GM06990 (cell line): ENCODE measurements around the gene RCC2.

Source experiments
- DNase-seq: peaks from one replicate; pipeline ENCODE4 v3.0.0-alpha.2; 2011; ENCODE audit not compliant: insufficient read length; ENCODE audit errors: extremely low read depth
- H3K27me3 ChIP-seq: replicated peaks from 2 replicates; pipeline ENCODE4 v1.6.0; 2011; ENCODE audit warnings: low read length; ENCODE audit not compliant: control insufficient read depth, insufficient read depth
- H3K36me3 ChIP-seq: 2 replicates; pipeline ENCODE4 v1.5.1; 2011; ENCODE audit warnings: low read length; ENCODE audit not compliant: control insufficient read depth, insufficient read depth
- H3K4me3 ChIP-seq: replicated peaks from 2 replicates; pipeline ENCODE4 v1.5.1; 2011; ENCODE audit warnings: low read depth, mild to moderate bottlenecking, control low read depth, low read length
- TF ChIP-seq, protein P1 (sequence below): IDR thresholded peaks from 2 replicates; pipeline ENCODE4 v1.5.1; 2011; ENCODE audit warnings: low read length, control low read depth, mild to moderate bottlenecking, inconsistent platforms; ENCODE audit not compliant: insufficient read depth, poor library complexity, severe bottlenecking

The RCC2 gene

DNA sequence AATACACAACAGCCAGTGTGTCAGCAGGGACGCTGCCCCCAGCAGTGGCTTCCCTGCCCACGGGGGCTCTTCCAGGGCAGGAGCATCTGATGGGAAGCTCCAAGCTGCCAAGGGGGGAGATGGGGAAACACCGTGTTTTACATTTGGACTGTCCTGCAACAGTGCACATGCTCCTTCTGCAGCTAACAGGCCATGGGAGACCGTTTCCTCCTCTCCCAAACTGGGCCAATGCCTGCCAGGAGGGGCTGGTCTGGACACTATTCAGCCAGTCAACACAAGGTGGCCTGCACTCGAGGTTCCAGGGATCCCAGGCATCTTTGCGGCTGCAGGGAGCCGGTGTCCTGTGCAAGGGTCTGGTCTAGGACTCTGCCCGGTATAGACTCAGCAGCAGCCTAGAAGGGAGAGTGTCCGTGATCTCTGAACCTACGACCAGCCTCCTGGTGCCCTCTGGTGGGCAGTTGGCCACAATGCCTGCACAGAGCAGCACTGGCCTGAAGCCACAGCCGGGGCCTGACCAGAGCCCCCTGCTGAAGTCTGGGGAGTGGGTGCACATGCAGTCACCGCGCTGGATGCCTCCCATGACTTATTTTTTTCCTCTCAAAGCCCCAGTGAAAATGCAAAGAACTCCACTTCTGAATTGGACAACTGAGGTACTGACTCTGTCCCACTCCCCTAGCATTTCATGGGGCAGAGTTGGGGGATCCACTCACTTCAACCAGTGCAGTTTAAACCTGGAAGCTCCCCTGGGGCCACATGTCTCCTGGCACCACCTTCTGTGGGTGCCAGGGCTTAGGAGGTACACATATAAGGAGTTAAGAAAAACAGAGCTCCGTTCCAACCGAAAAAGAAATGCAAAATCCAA, 33.3 kb downstream of the RCC2 start:
- Histone ChIP-seq H3K4me3 (no peak overlapping the region), H3K36me3 (peaks cover 26% of the 10 kb centered on the region), H3K27me3 (no peaks in the 10 kb centered on the region)
- no peak for DNase-seq
- TF ChIP-seq, protein P1, sequence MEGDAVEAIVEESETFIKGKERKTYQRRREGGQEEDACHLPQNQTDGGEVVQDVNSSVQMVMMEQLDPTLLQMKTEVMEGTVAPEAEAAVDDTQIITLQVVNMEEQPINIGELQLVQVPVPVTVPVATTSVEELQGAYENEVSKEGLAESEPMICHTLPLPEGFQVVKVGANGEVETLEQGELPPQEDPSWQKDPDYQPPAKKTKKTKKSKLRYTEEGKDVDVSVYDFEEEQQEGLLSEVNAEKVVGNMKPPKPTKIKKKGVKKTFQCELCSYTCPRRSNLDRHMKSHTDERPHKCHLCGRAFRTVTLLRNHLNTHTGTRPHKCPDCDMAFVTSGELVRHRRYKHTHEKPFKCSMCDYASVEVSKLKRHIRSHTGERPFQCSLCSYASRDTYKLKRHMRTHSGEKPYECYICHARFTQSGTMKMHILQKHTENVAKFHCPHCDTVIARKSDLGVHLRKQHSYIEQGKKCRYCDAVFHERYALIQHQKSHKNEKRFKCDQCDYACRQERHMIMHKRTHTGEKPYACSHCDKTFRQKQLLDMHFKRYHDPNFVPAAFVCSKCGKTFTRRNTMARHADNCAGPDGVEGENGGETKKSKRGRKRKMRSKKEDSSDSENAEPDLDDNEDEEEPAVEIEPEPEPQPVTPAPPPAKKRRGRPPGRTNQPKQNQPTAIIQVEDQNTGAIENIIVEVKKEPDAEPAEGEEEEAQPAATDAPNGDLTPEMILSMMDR, result peak; percentile 85

DNA sequence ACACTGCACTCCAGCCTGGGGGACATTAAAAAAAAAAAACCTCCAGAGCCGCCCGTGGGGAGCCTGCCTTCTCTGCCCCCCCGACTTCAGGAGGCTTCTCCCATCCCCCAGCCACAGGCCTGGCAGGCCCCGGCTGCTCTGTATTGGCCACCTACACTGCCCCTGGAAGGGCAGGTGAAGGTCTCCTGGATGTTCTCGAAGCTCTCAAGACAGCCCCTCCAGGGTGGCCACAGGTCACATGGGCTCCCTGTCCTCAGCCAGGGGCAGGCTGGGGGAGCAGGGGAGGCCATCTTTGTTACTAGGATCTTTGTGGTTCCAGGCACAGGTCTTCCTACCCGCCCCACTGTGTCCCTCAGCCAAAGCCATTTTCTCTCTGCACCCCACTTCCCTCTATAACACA, 34.7 kb downstream of the RCC2 start:
- Histone ChIP-seq H3K4me3 (no peak overlapping the region), H3K36me3 (peaks cover 15% of the 10 kb centered on the region), H3K27me3 (no peaks in the 10 kb centered on the region)
- TF ChIP-seq, protein P1, result no peak
- no peak for DNase-seq

DNA sequence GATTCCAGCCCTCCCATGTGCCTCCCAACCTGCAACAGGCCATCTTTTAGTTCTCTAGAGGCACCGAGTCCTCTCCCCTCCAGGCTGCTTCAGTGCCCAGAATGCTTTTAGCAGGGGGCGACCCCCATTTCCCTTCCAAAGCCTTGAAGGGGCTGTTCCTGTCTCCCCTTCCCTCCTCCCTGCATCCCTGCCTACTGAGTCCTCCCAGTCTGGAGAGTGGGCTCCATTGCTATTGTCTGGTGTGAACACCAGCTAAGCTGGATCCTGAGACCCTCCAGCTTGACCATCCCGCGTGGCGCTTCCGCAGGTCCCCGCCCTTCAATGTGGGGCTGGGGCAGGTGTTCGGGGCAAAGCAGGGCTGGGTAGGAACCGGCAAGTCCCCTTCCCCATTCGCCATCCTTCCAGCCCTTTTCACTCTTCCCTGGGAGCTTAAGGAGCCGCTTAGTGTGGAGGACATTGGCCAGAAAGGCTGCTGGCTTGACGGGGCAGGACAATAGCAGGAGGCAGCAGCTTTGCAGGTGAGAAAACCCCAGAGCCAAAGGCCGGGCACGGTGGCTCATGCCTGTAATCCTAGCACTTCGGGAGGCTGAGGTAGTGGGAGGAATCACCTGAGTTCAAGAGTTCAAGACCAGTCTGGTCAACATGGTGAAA, 35.3 kb downstream of the RCC2 start:
- Histone ChIP-seq H3K27me3 (no peaks in the 10 kb centered on the region), H3K4me3 (no peak overlapping the region), H3K36me3 (peaks cover 9% of the 10 kb centered on the region)
- DNase-seq, result no peak
- TF ChIP-seq, protein P1, result no peak

DNA sequence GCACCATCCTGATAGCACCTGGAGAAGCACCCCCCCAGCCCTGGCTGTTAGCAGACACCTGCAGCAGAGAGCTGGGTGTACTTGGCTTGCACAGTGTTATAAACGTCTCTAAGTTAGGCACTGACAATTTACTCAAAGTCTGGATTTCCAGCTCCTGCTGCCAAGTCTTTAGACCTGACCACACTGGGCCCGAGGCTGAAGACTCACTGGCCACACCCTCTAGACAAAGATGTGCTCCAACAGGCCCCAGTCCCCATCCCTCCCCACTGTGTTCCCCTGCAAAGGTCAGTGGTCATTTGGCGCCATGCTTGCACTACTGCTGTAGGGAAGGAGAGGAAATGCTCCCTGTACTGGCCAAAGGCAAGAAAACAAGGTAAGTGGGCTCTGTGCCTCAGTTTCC, 36.4 kb downstream of the RCC2 start:
- Histone ChIP-seq H3K36me3 (peaks cover 4% of the 10 kb centered on the region), H3K27me3 (no peaks in the 10 kb centered on the region), H3K4me3 (no peak overlapping the region)
- no peak for DNase-seq
- TF ChIP-seq, protein P1, result no peak

DNA sequence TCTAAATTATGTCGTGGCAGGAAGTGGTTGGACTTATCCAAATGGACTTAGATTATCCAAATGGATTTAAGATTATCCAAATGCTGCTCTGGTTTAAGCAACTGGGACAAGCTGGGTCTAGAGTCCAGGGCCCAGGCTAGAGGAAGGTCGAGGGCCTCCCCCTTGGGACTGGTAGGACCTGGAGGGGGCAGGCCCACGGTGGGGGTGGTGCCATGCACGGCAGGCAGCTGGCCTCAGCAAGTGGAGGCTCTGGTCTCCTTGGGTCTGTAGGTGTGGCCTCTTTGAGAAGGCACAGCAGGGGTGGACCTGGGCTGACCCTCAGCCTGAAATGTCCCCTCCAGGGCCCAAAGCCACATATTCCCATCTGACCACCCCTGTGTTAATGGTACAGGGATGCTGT, 37.6 kb downstream of the RCC2 start:
- TF ChIP-seq, protein P1, result no peak
- H3K27me3 ChIP-seq, result no peaks in the 10 kb centered on the region
- no peaks in the 10 kb centered on the region; the same call in 1 of the 2 replicates for H3K36me3 ChIP-seq
- no peak overlapping the region for H3K4me3 ChIP-seq
- DNase-seq, result no peak
